Urothelium cell line (cell line): ENCODE data around the gene AKAP6.

ENCODE experiments used
- DNase-seq: peaks from one replicate; pipeline ENCODE4 v3.0.0; 2011; ENCODE audit warnings: low spot score, mixed read lengths
- FAIRE-seq: peaks from 2 replicates; lab custom pipeline; 2011; peaks lifted over from hg19 to GRCh38; lab: Jason Lieb, UNC

AKAP6 gene

DNA sequence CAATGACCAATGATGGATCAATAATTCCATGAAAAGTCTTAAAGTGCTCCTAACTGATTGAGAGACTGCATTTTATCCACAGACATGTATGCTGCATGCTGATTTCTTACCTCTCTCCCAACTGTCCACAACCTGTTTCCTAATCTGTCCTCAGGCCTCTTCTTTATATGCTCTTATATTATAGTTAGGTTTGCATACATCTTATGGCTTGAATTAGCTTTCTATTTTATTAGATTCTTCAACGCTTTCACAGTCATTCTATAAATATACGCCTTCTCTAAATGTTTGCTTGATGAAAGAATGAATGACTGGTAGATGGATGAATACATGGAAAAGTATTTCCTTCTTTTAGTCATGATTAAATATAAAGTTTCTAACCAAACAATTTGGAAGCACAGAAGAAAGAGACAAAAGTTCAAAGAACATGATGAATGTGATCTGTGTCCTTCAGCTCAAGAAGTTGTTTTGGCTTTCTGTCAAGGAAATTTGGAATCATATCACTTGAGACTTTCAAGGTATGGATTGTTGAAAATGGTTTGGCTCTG is 517.8 kb downstream of the AKAP6 start:
- FAIRE-seq (no peak), DNase-seq (no peak)

DNA sequence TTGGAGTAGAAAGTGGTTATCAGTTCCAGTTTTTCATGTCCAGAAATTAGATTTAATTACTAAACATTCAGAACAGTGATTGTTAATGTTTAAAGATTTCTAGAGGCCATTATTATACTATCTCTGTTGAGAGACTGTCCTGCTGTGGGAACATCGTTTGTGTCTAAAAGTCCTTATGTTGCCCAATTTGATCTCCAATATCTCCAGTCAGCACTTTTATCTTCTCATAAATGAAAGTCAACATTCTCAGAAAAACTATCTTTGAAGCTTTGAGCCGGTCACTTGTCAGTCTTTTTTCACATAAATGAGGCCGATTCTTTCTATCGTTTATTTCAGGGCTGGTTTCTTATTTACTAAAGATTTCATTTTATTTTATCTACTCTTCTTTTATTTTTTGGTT is 518.8 kb downstream of the AKAP6 start:
- FAIRE-seq = no peak
- no peak for DNase-seq

DNA sequence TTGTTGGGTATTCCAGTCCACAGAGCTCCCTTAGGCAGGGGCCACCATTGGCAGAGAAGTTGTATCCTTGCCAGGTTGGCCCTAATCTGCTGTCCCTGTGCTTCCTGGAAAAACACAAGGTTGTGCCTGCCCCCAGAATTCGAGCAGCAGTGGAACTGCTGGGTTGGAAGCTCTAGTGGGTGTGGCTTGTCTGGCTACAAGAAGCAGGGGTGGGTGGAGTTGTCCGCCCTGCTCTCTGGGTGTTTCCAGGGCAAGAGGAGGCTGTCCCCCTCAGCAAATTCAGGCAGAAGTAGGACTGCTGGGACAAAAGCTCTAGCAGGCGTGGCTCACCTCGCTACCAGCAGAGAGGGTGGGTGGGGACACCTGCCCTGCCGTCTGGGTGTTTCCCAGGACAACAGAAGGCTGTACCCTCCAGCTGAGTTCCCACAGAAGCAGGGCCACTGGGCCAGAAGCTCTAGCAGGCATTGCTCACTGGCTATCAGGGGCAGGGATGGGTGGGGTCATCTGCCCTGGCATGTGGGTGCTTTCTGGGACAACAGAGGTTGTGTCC is 536.8 kb downstream of the AKAP6 start:
- DNase-seq (no peak), FAIRE-seq (no peak)

DNA sequence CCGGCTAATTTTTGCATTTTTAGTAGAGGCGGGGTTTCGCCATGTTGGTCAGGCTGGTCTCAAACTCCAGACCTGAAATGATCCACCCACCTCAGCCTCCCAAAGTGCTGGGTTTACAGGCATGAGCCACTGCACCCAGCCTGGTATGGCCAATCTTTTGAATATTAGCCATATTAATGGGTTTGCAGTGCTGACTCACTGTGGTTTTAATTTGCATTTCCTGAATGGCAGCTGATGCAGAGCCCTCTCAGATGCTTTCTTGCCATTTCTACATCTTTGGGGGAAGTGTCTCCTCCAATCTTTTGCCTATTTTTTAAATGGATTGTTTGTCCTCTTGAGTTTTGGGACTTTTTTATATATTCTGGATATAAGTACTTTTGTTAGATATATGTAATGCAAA is 554.1 kb downstream of the AKAP6 start:
- DNase-seq = no peak
- no peak for FAIRE-seq
